IMR-90 (cell line): ENCODE measurements around the gene SESN2.

Experiments
- BHLHE40 ChIP-seq: fragments of 150-350 bp; IDR thresholded peaks from 2 replicates; pipeline ENCODE4 v1.6.1; 2016; ENCODE audit warnings: mild to moderate bottlenecking, low read depth, low read length
- CEBPB ChIP-seq: IDR thresholded peaks from 2 replicates; pipeline ENCODE4 v1.6.1; 2012; ENCODE audit warnings: low read depth, low read length, improper control_type of control experiment
- CHD1 ChIP-seq: IDR thresholded peaks from 2 replicates; pipeline ENCODE4 v1.6.1; 2012; ENCODE audit warnings: low read depth, low read length, improper control_type of control experiment
- MAFK ChIP-seq: IDR thresholded peaks from 2 replicates; pipeline ENCODE4 v1.6.1; 2012; ENCODE audit warnings: low read depth, low read length, improper control_type of control experiment
- MAZ ChIP-seq: IDR thresholded peaks from 2 replicates; pipeline ENCODE4 v1.6.1; 2012; ENCODE audit warnings: low read depth, mild to moderate bottlenecking, low read length, improper control_type of control experiment, moderate library complexity, borderline replicate concordance
- MXI1 ChIP-seq: IDR thresholded peaks from 2 replicates; pipeline ENCODE4 v1.6.1; 2012; ENCODE audit warnings: low read depth, mild to moderate bottlenecking, low read length, moderate library complexity, borderline replicate concordance
- POLR2A ChIP-seq: IDR thresholded peaks from 2 replicates; pipeline ENCODE4 v1.6.1; 2012; ENCODE audit warnings: mild to moderate bottlenecking, low read depth, low read length
- RAD21 ChIP-seq: IDR thresholded peaks from 2 replicates; pipeline ENCODE4 v1.6.1; 2012; ENCODE audit warnings: low read length, improper control_type of control experiment
- RCOR1 ChIP-seq: IDR thresholded peaks from 2 replicates; pipeline ENCODE4 v1.6.1; 2012; ENCODE audit warnings: mild to moderate bottlenecking, low read length, improper control_type of control experiment; ENCODE audit not compliant: insufficient replicate concordance
- RFX5 ChIP-seq: IDR thresholded peaks from 2 replicates; pipeline ENCODE4 v1.8.0; 2012; ENCODE audit warnings: low read depth, mild to moderate bottlenecking, low read length, moderate library complexity
- SMC3 ChIP-seq: fragments of 150-350 bp; IDR thresholded peaks from 2 replicates; pipeline ENCODE4 v1.6.1; 2016; ENCODE audit warnings: low read depth, mild to moderate bottlenecking, antibody characterized with exemption, low read length, moderate library complexity
- TF ChIP-seq, protein P1 (sequence below): conservative IDR thresholded peaks from 2 replicates; pipeline ENCODE4 v1.5.1; 2012; ENCODE audit warnings: mild to moderate bottlenecking, low read depth, low read length, improper control_type of control experiment
- TF ChIP-seq, protein P2 (sequence below): fragments of 150-350 bp; IDR thresholded peaks from 2 replicates; pipeline ENCODE4 v1.6.1; 2016; ENCODE audit warnings: low read depth, mild to moderate bottlenecking, low read length, moderate library complexity, borderline replicate concordance
- TF ChIP-seq, protein P3 (sequence below): fragments of 150-350 bp; IDR thresholded peaks from 2 replicates; pipeline ENCODE4 v1.6.1; 2017; ENCODE audit warnings: mild to moderate bottlenecking, antibody characterized with exemption, low read length, low read depth

DNA sequence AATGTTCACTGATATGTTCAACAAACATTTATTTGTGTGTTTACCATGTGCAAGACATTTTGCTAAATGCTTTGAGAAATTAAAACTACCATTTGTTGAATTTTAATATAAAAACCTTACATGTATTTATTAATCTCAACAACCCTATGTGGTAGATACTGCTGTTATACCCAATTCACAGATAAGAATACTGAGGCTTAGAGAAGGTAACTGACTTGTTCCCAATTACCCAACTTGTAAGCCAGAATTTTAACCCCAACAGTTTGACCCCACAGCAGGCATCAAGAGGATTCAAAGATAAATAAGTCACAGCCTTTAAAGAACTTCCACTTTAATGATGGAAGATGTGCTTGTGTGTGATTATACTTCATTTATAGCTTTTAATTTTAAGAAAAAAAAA lies 30.2 kb upstream of the SESN2 start:
- TF ChIP-seq CEBPB = no peak
- TF ChIP-seq MAZ = no peak
- TF ChIP-seq, protein P1, sequence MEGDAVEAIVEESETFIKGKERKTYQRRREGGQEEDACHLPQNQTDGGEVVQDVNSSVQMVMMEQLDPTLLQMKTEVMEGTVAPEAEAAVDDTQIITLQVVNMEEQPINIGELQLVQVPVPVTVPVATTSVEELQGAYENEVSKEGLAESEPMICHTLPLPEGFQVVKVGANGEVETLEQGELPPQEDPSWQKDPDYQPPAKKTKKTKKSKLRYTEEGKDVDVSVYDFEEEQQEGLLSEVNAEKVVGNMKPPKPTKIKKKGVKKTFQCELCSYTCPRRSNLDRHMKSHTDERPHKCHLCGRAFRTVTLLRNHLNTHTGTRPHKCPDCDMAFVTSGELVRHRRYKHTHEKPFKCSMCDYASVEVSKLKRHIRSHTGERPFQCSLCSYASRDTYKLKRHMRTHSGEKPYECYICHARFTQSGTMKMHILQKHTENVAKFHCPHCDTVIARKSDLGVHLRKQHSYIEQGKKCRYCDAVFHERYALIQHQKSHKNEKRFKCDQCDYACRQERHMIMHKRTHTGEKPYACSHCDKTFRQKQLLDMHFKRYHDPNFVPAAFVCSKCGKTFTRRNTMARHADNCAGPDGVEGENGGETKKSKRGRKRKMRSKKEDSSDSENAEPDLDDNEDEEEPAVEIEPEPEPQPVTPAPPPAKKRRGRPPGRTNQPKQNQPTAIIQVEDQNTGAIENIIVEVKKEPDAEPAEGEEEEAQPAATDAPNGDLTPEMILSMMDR = no peak
- TF ChIP-seq POLR2A = no peak
- TF ChIP-seq BHLHE40 = no peak
- TF ChIP-seq MXI1 = no peak
- TF ChIP-seq SMC3 = no peak
- TF ChIP-seq, protein P2, sequence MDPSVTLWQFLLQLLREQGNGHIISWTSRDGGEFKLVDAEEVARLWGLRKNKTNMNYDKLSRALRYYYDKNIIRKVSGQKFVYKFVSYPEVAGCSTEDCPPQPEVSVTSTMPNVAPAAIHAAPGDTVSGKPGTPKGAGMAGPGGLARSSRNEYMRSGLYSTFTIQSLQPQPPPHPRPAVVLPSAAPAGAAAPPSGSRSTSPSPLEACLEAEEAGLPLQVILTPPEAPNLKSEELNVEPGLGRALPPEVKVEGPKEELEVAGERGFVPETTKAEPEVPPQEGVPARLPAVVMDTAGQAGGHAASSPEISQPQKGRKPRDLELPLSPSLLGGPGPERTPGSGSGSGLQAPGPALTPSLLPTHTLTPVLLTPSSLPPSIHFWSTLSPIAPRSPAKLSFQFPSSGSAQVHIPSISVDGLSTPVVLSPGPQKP = no peak
- TF ChIP-seq RAD21 = no peak
- TF ChIP-seq RCOR1 = no peak
- TF ChIP-seq, protein P3, sequence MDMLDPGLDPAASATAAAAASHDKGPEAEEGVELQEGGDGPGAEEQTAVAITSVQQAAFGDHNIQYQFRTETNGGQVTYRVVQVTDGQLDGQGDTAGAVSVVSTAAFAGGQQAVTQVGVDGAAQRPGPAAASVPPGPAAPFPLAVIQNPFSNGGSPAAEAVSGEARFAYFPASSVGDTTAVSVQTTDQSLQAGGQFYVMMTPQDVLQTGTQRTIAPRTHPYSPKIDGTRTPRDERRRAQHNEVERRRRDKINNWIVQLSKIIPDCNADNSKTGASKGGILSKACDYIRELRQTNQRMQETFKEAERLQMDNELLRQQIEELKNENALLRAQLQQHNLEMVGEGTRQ = no peak
- TF ChIP-seq RFX5 = no peak
- TF ChIP-seq CHD1 = no peak
- TF ChIP-seq MAFK = no peak
